ENCODE data around the gene GPR31.

Gene GPR31

GRCh38 chr6:167121335-167121841, 36.4 kb downstream of the GPR31 start:
- no peak overlapping the region for H3K27ac ChIP-seq
- DNase-seq (ENCODE audit: low spot score) = no peak
- TF ChIP-seq, protein P1, sequence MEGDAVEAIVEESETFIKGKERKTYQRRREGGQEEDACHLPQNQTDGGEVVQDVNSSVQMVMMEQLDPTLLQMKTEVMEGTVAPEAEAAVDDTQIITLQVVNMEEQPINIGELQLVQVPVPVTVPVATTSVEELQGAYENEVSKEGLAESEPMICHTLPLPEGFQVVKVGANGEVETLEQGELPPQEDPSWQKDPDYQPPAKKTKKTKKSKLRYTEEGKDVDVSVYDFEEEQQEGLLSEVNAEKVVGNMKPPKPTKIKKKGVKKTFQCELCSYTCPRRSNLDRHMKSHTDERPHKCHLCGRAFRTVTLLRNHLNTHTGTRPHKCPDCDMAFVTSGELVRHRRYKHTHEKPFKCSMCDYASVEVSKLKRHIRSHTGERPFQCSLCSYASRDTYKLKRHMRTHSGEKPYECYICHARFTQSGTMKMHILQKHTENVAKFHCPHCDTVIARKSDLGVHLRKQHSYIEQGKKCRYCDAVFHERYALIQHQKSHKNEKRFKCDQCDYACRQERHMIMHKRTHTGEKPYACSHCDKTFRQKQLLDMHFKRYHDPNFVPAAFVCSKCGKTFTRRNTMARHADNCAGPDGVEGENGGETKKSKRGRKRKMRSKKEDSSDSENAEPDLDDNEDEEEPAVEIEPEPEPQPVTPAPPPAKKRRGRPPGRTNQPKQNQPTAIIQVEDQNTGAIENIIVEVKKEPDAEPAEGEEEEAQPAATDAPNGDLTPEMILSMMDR (IDR thresholded peaks at IDR 0.05) = no peak

DNA sequence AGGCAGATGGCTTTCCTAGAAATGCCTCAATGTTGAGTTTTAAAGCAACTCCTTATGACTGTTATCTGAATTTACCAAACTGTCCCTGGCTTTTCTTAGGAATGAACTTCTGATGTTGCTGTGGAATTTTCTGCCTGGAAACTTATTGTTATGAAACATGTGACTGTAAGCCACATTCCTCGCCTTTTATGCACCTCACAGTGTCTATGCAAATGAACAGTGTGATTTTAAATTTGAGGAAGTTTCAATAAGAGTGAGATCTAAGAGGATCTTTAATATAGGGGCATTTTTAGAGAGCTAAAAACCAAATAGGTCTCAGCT, 37.2 kb downstream of the GPR31 start:
- TF ChIP-seq, protein P1 (IDR thresholded peaks at IDR 0.05) = no peak
- no peak for DNase-seq (ENCODE audit: low spot score)
- Histone ChIP-seq H3K27ac (no peak overlapping the region), H3K4me3 (no peak overlapping the region)

More at GRCh38 chr6:167121335-167121841, 36.4 kb downstream of the GPR31 start:
- no peak overlapping the region for H3K4me3 ChIP-seq

GRCh38 chr6:167119670-167120582, 37.9 kb downstream of the GPR31 start:
- DNase-seq (ENCODE audit: low spot score) = no peak
- TF ChIP-seq, protein P1 (IDR thresholded peaks at IDR 0.05) = no peak
- Histone ChIP-seq H3K4me3 (no peak overlapping the region), H3K27ac (no peak overlapping the region)

- DNase-seq (ENCODE audit: low spot score) = no peak
- Histone ChIP-seq H3K27ac (no peak overlapping the region), H3K4me3 (no peak overlapping the region)
- TF ChIP-seq, protein P1 (IDR thresholded peaks at IDR 0.05) = no peak
Observed at GRCh38 chr6:167118839-167119238, 38.9 kb downstream of the GPR31 start.

- no peak overlapping the region for H3K27ac ChIP-seq
- DNase-seq (ENCODE audit: low spot score) = no peak
- TF ChIP-seq, protein P1 (IDR thresholded peaks at IDR 0.05) = no peak
- H3K4me3 ChIP-seq = no peak overlapping the region
Observed at GRCh38 chr6:167118006-167118405, 39.8 kb downstream of the GPR31 start.

DNA sequence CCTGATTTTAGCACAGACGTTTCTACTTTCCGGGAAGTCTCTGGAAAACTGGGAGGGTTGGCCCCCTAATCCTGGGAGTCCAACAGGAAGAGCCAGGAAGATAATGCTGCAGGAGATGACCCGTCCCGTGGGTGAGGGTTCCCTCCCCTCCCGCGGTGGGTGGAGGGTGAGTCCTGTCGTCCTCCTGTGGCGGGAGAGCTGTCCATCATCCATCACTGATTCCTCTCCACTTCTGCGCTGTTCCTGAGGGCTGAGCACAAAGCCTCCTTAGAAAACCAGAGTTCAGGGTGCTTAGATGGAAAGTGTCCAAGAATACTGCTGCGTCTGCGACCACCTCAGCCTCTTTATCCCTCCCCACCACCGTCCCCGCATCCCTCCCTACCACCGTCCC, 40.9 kb downstream of the GPR31 start:
- no peak for DNase-seq (ENCODE audit: low spot score)
- no peak overlapping the region for H3K27ac ChIP-seq
- no peak overlapping the region for H3K4me3 ChIP-seq
- TF ChIP-seq, protein P1 (IDR thresholded peaks at IDR 0.05) = no peak

Data from coronary artery (tissue), 2 donors.